OCI-LY3 (cell line): ENCODE results near the gene SHC1.

ENCODE experiments used
- H2AFZ ChIP-seq: fragments of 200-600, 300-600 bp; shearing (Covaris generic); 2 replicates; pipeline ENCODE4 v1.6.0; 2014; ENCODE audit warnings: antibody characterized with exemption, low read depth, low read length
- H3K27ac ChIP-seq: fragments of 200-600, 300-600 bp; sonication (generic); 2 replicates; pipeline ENCODE4 v1.5.1; 2014; ENCODE audit warnings: mild to moderate bottlenecking, low read length, moderate library complexity, mixed read lengths
- H3K27me3 ChIP-seq: fragments of 200-600, 300-600 bp; sonication (generic); 2 replicates; pipeline ENCODE4 v1.6.1; 2014; ENCODE audit warnings: low read depth, low read length, mixed read lengths
- H3K36me3 ChIP-seq: fragments of 200-600, 300-600 bp; sonication (generic); replicated peaks from 2 replicates; pipeline ENCODE3; 2014; ENCODE audit warnings: low read depth, low read length, mixed read lengths
- H3K4me1 ChIP-seq: fragments of 300-600, 200-600 bp; sonication (generic); 2 replicates; pipeline ENCODE4 v1.6.1; 2014; ENCODE audit warnings: low read length, mixed read lengths
- H3K4me2 ChIP-seq: fragments of 200-600, 300-600 bp; sonication (generic); 2 replicates; pipeline ENCODE4 v1.6.1; 2014; ENCODE audit warnings: low read length, mixed read lengths
- H3K4me3 ChIP-seq: fragments of 300-600, 200-600 bp; sonication (generic); 2 replicates; pipeline ENCODE4 v1.5.1; 2014; ENCODE audit warnings: antibody characterized with exemption, mild to moderate bottlenecking, low read length, moderate library complexity
- H3K79me2 ChIP-seq: fragments of 300-600, 200-600 bp; shearing (Covaris generic); 2 replicates; pipeline ENCODE4 v1.6.1; 2014; ENCODE audit warnings: mild to moderate bottlenecking, low read length, mixed read lengths
- H3K9ac ChIP-seq: fragments of 300-600, 200-600 bp; shearing (Covaris generic); 2 replicates; pipeline ENCODE4 v1.6.0; 2014; ENCODE audit warnings: mild to moderate bottlenecking, low read length, moderate library complexity
- H3K9me3 ChIP-seq: fragments of 200-600, 300-600 bp; shearing (Covaris generic); 2 replicates; pipeline ENCODE4 v1.6.1; 2014; ENCODE audit warnings: low read length, mixed read lengths; ENCODE audit not compliant: insufficient read depth
- H4K20me1 ChIP-seq: fragments of 200-600, 300-600 bp; sonication (generic); 2 replicates; pipeline ENCODE4 v1.6.1; 2016; ENCODE audit warnings: low read length, mixed read lengths; ENCODE audit not compliant: insufficient read depth
- CTCF ChIP-seq: fragments of 200-600, 300-600 bp; sonication (generic); IDR thresholded peaks from 2 replicates; pipeline ENCODE4 v1.5.1; 2014; ENCODE audit warnings: antibody characterized with exemption, low read length, low read depth
- EZH2phosphoT487 ChIP-seq: fragments of 200-600 bp; shearing (Covaris generic); IDR thresholded peaks from 2 replicates; pipeline ENCODE4 v1.6.1; 2018; ENCODE audit warnings: antibody characterized with exemption, mixed run types, low read depth

The SHC1 gene

GRCh38 chr1:154975409-154976059, 5.0 kb upstream of the SHC1 start:
- Histone ChIP-seq H3K36me3 (peaks cover 18% of the 10 kb centered on the region), H2AFZ (no peak overlapping the region), H3K27ac (peak overlapping the region; percentile 91)

GRCh38 chr1:154974808-154975408, 4.4 kb upstream of the SHC1 start:
- peaks cover 64% of the 10 kb centered on the region for H3K79me2 ChIP-seq
- H3K4me3 ChIP-seq, result peak overlapping the region; percentile 88
- H3K27ac ChIP-seq, result peak overlapping the region; percentile 91
- peak overlapping the region; percentile 80 for H3K4me2 ChIP-seq
- peaks cover 34% of the 10 kb centered on the region for H3K4me1 ChIP-seq
- peaks cover 13% of the 10 kb centered on the region for H4K20me1 ChIP-seq
- peak overlapping the region; percentile 95 for H3K9ac ChIP-seq
- H3K36me3 ChIP-seq, result peaks cover 18% of the 10 kb centered on the region
- H3K9me3 ChIP-seq, result no peaks in the 10 kb centered on the region
- H2AFZ ChIP-seq, result no peak overlapping the region
- TF ChIP-seq CTCF, result no peak
- no peak for TF ChIP-seq EZH2phosphoT487
- no peaks in the 10 kb centered on the region for H3K27me3 ChIP-seq

More at GRCh38 chr1:154975409-154976059, 5.0 kb upstream of the SHC1 start:
- Histone ChIP-seq H3K4me1 (peaks cover 32% of the 10 kb centered on the region), H3K27me3 (no peaks in the 10 kb centered on the region), H3K79me2 (peaks cover 64% of the 10 kb centered on the region), H4K20me1 (peaks cover 13% of the 10 kb centered on the region), H3K4me3 (peak overlapping the region; percentile 88), H3K4me2 (peak overlapping the region; percentile 80), H3K9me3 (no peaks in the 10 kb centered on the region), H3K9ac (peak overlapping the region; percentile 95)
- TF ChIP-seq CTCF (no peak), EZH2phosphoT487 (no peak)

GRCh38 chr1:154974102-154974807, 3.7 kb upstream of the SHC1 start, which contains the start of gene CKS1B:
TSS of gene CKS1B (plus strand) at chr1:154974681. CDS start at chr1:154974746, 65 bp downstream.
- Histone ChIP-seq H3K9ac (peak within 1 kb of the TSS; percentile 97), H3K79me2 (peaks cover 58% of the 10 kb centered on the region), H3K36me3 (peaks cover 14% of the 10 kb centered on the region), H3K4me2 (peak within 1 kb of the TSS; percentile 81), H3K27ac (peak within 1 kb of the TSS; percentile 91), H3K9me3 (no peaks in the 10 kb centered on the region), H2AFZ (peak within 1 kb of the TSS; percentile 63; the same call in 1 of the 2 replicates), H3K4me3 (peak within 1 kb of the TSS; percentile 88), H3K4me1 (peaks cover 34% of the 10 kb centered on the region), H3K27me3 (no peaks in the 10 kb centered on the region), H4K20me1 (peaks cover 13% of the 10 kb centered on the region)
- no peak for TF ChIP-seq CTCF
- TF ChIP-seq EZH2phosphoT487, result no peak
